GM12872 (cell line): ENCODE data around the gene SPEF2.

ENCODE experiments used
- TF ChIP-seq, protein P1 (sequence below): IDR thresholded peaks from 3 replicates; pipeline ENCODE4 v1.5.1; 2011; ENCODE audit warnings: low read depth, mild to moderate bottlenecking, low read length, moderate library complexity; ENCODE audit not compliant: insufficient read depth

The SPEF2 gene

GRCh38 chr5:35671541-35672295 lies 54.1 kb downstream of the SPEF2 start:
- TF ChIP-seq, protein P1, sequence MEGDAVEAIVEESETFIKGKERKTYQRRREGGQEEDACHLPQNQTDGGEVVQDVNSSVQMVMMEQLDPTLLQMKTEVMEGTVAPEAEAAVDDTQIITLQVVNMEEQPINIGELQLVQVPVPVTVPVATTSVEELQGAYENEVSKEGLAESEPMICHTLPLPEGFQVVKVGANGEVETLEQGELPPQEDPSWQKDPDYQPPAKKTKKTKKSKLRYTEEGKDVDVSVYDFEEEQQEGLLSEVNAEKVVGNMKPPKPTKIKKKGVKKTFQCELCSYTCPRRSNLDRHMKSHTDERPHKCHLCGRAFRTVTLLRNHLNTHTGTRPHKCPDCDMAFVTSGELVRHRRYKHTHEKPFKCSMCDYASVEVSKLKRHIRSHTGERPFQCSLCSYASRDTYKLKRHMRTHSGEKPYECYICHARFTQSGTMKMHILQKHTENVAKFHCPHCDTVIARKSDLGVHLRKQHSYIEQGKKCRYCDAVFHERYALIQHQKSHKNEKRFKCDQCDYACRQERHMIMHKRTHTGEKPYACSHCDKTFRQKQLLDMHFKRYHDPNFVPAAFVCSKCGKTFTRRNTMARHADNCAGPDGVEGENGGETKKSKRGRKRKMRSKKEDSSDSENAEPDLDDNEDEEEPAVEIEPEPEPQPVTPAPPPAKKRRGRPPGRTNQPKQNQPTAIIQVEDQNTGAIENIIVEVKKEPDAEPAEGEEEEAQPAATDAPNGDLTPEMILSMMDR: no peak

DNA sequence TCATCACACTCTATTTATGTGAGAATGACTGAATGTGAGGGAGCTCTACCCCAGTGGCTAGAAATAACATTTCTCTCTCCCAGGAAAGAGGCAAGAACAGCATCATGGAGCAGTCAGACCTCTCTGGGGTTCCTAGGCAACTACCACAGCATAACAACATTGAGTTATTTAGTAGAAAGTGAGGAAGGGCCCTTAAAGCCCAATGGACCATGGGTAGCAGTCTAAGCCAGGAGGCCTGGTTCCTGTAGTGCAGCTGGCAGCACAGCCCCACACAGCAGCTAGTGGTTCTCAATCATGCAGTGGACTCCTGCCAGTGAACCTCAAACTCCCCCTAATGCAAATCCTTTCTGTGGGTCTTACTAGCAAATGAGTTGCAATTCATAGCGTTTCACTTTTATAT lies 55.3 kb downstream of the SPEF2 start:
- TF ChIP-seq, protein P1: no peak

DNA sequence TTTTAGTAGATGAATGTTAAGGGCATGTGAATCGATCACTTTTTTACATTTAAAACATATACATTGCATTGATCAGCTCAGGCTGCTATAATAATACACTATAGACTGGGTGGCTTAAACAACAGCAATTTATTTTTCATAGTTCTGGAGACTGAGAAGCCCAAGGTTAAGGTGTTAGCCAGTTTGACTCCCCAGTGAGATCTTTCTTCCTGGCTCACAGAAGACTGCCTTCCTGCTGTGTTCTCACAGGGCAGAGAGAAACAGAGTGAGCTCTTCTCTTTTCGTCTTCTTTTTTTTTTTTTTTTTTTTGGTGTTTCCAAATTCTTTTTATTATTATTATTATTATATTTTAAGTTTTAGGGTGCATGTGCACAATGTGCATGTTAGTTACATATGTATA lies 56.4 kb downstream of the SPEF2 start:
- TF ChIP-seq, protein P1: no peak

DNA sequence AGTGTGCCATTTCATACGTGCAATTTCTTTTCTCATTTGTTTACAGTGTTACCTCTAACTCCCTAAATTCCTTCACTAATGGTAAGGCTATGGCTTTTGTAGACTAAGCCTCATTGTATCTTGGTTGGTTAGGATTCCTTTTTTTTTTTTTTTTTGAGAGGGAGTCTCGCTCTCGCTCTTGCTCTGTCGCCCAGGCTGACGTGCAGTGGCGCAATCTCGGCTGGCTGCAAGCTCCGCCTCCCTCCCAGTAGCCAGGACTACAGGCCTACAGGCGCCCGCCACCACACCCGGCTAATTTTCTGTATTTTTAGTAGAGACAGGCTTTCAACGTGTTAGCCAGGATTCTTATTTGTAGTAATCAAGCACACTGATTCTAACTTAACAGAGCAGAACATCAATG lies 57.7 kb downstream of the SPEF2 start:
- TF ChIP-seq, protein P1: no peak

GRCh38 chr5:35677878-35678277 lies 60.2 kb downstream of the SPEF2 start:
- TF ChIP-seq, protein P1: no peak

DNA sequence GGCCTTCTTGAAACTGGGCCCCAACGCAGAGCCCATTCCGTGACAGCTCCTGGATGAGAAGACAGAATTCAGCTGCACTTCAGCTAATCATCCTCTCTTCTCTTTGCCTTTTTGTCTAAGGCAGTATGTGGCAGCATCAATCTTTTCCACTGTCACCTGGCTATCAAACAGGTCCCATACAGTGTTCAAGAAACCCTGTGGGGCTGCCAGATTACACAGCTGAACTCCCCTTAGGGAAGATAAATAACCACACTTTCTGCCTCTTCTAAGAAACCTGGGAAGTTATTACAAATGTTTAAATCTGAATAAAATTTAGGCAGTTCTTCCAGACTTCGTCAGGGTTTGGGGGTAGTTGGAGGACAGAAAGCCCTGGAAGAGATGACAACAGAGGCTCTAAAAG lies 61.0 kb downstream of the SPEF2 start:
- TF ChIP-seq, protein P1: no peak

- TF ChIP-seq, protein P1: no peak
Observed at GRCh38 chr5:35679357-35679756, 61.7 kb downstream of the SPEF2 start.
